Sciatic nerve (tissue), 2 donors: ENCODE data around the gene PRKN. TPM values are rescaled to one million over a fixed set of nuclear protein-coding genes. Genes with fewer than 3 reads are reported as not detected.

ENCODE experiments used
- ATAC-seq: fragments of 200-7000 bp; cut with Tn5 transposase; one replicate; pipeline ENCODE4 v1.9.1; 2020; ENCODE audit warnings: mild to moderate bottlenecking, moderate library complexity
- DNase-seq: peaks from one replicate; pipeline ENCODE4 v3.0.0-alpha.2; 2020; ENCODE audit warnings: low spot score
- intact Hi-C: fragments of 100-400 bp; cut with DNase I; formaldehyde crosslinking; loops from one replicate; pipeline ENCODE4 v1.14.2; 2022
- total RNA-seq: library from RNA; stranded (reverse); fragmentation: NEBNext Ultra II Directional; extraction: Animal tissue kit (Norgen Biotek cat#: 25700); gene quantifications from one replicate; pipeline ENCODE4 v1.2.1, GENCODE V29; 2021
- donor health status: DM: no; HTN: no; CAD: no.
- donor health status: DM: no; HTN: no; CAD: no.

The PRKN gene
- total RNA-seq, 1 donor from 2014 or later = 15.9 TPM

DNA sequence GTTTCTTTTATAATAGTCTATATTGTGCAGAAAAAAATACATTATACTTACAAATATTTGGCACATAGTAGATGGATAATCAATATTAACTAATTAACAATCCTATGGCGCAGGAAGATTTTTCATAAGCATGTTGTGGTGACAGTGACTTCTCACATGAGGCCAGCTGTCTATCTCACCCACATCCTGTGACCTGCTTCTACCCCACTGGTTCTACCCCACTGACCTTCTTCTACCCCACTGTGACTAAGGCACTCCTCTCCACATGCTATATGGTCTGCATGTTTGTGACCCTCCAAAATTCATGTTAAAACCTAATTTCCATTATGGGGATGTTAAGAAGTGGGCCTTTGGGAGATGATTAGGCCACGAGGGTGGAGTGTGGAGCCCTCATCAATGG is 1058.9 kb downstream of the PRKN start:
- ATAC-seq (no peak), DNase-seq (no peak)
- intact Hi-C loops = no loop called here

DNA sequence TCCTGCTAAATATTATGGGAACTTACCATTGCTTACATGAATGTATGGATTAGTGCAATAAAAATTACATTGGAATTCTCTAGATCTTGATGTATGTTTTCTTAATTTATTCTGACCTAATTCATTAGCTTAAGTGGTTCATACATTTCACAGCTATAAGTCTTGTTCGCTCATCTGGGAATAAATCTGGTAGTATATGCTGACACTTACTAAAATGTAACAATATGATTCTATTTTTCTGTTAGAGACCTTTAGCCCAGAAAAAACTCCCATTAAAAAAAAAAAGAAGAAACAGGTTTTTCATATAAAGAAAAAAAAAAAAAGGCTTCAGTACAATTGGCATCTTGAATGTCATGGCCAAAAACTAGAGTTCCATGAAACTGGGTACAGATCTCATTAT is 1059.6 kb downstream of the PRKN start:
- intact Hi-C loops = no loop called here
- no peak for DNase-seq
- no peak for ATAC-seq

DNA sequence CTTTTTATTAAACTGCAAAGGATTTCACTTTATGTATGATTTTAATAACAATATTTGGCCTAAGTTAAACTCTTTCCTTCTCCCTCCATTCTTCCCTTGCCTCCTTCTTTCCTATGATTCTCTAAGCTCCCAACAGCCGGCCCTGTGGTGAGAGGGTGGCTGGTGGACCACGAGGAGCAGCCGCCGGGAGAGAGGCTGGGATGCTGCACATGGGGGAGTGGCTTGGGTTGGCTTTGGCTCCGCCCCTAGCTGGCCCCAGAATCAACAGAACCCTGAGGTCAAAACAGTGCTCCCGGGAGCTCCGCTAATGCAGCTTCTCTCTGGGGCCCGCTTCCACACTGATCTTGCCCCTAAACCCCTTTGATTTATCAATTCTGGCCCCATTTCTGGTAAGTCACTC is 1063.9 kb downstream of the PRKN start:
- ATAC-seq (no peak), DNase-seq (no peak)
- intact Hi-C loops = no loop called here

DNA sequence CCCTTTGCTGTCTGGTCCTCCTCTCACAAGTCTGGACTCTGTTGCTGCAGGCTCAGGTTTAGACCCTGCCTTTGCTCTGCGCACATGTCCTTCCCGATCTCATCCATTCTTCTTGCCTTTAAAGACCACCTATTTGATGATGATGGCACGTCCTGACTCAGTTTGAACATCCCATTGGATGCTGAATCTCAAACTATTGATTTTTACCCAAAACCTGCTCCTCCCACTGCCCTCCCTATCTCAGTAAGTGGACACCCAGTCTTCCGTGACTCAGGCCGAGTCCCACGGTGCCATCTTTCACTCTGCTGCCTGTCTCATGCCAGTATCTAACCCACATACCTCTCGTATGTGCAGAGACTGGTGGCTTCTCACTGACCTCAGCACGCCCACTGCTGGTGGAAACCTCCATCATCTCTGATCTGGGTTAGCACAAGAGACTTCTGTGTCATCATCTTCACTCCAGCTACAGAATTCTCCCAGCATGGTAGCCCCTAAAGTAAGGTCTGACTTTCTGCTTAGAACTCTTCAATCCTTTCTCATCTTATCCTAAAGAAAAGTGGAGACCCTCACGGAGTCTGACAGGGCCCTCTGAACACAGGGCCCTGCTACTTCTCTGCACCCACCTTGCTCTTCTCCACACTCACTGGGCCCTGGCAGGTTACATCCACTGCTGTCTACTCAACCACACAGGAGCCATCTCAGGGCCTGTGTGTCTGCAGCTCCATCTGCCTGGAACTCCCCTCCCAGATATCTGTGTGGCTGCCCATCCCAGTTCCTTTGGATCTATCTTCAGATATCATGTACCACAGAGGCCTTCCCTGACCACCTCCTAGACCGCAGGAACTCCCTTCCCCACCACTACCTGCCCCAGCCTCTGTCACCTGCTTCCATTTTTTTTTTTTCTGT is 1066.6 kb downstream of the PRKN start:
- intact Hi-C loops = no loop called here
- no peak for ATAC-seq
- no peak for DNase-seq

DNA sequence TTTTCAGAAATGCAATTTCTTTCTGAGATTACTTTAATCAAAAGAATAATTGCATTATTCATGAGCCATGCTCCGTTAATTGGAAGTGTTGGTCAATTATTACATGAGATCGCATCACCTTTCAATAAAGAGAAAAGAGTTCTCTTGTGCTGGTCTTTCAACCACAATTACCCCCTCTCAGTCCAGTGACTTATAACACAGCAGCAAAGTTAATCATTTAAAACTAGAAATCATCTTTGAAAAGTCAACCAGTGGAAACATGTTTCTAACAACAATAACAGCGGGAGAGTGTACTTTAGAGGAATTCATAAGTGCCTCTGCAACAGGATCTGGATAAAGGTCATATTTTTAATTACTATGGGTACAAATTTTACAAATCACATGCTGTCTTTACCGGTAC is 1069.4 kb downstream of the PRKN start:
- DNase-seq (no peak), ATAC-seq (no peak)
- intact Hi-C loops = no loop called here

DNA sequence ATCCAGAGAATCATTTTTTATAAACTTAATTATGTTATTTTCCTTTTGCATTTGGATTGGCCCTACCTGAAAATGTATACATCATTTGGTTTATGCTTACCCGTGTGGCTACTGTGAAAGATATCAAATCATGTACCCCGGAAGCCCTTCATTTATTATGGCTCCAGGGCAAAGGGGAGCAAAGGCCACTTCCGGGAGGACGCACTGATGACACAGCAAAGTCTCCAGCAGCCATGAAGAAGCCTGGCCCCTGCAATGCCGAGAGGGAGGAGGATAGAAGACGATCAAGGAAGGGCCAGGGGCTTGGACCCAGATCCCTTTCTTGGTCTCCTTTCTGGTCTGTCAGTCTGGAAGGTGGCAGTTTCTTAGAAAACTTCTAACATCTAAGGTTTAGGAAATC is 1073.4 kb downstream of the PRKN start:
- intact Hi-C loops = no loop called here
- DNase-seq (no peak), ATAC-seq (no peak)

DNA sequence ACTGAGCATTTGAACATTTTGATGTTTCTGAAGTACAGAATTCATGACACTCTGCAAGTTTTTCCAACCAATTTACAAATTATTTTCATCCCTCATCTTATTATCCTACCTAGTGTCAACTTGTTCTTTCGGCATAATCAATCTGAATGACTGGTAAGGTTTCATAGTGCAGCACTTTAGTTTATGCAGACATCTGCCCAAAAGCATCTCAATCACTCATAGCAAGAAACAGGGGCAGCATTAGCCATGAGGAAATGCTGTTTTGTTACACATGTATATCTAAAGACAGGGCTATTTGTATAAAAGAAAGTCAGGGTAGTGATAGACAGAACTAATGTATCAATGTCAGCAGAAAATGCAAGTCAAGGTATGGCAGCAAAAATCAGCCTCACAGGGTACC is 1075.6 kb downstream of the PRKN start:
- ATAC-seq (no peak), DNase-seq (no peak)
- intact Hi-C loops = no loop called here

DNA sequence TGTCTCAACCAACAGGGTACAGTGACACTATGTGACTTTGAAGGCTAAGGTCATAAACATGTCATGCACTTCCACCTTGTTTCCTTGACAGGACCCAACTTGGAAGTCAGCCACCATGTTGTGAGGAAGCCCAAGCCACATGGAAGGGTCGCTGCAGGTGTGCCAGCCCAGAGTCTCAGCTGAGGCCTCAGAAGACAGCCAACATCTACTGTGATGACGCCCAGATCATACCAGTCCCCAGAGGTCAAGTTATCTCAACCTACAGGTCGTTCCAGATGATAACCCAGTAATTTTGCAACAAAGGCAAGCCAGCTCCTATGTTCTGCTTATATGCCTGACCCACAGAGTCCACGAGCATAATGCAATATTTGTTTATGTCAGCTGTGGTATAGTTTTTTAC is 1077.7 kb downstream of the PRKN start:
- ATAC-seq = no peak
- intact Hi-C loops = no loop called here

DNA sequence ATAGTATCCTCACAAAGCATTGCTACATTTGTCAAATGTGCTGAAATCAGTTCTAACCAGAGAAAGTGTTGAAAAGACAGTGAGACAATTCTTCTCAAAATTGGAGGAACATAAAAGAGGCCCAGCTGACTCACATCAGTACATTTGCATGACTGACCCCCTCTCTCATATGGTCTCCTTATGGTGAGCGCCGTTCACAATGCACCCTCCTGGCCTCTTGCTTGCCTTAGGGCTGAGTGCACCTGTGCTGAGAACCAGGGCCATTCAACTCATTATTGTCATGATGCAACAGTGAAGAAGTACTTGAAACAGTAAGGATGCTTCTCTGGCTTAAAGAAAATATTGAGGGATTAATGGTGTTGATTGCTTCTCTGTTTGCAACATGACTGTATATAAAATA is 1078.5 kb downstream of the PRKN start:
- DNase-seq = no peak
- ATAC-seq = no peak
- intact Hi-C loops = no loop called here

More for the DNA sequence above, 1077.7 kb downstream of the PRKN start:
- no peak for DNase-seq

DNA sequence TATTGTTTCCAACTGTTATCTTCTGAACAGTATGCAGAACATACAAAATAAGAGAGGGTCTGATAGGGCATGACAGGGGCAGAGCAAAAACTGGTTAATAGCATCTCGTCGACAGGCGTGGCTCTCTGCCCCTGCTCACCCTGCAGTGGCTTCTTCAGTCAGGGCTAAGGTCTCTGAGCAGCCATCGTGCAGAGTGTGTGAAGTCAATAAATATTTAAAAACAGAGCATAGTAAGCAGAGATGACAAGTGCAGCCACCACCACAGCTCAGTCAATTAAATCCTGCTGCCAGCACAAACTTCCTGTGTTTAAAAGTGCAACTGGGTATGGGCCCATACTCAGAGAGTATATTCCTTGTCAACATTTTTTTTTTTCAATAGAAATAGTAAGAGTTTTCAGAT is 1080.3 kb downstream of the PRKN start:
- ATAC-seq = no peak
- DNase-seq = no peak
- intact Hi-C loops = no loop called here

DNA sequence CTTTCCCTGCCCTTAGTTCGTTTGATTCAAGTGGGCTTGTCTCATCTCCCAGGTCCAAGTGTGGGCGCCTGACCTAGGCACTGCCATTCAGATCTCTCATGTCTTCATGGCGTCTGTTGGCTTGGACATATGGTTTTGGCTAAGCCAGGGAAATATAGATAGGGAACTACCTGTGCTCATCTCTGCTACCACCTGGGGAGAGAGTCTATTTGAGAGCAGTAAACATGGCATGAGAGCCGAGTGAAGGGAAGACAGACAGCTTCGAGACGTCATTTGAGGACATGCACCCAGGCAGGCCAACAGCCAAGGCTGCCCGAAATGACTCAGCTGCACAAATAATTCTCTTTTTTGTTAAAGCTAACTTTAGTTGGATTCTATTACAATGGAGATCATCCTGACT is 1083.0 kb downstream of the PRKN start:
- DNase-seq (no peak), ATAC-seq (no peak)
- intact Hi-C loops = no loop called here

DNA sequence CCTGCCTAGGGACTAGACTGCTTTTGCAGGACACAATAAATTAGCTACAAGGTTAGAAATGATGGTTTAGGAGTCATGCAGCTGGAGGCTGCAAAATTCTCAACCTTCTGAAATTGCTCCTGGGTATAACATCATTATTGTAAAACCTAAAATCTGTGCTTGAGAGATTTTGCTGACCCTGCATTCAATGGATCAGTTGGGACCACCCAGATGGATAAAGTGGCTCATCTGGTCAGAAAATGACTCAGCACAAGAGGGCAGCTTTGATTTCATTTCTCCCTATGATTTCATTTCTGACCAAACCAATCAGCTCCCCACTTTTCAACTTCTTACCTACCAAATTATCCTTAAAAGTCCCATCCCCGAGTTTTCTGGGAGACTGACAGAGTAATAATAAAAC is 1086.4 kb downstream of the PRKN start:
- no peak for DNase-seq
- ATAC-seq = no peak
- intact Hi-C loops = no loop called here

DNA sequence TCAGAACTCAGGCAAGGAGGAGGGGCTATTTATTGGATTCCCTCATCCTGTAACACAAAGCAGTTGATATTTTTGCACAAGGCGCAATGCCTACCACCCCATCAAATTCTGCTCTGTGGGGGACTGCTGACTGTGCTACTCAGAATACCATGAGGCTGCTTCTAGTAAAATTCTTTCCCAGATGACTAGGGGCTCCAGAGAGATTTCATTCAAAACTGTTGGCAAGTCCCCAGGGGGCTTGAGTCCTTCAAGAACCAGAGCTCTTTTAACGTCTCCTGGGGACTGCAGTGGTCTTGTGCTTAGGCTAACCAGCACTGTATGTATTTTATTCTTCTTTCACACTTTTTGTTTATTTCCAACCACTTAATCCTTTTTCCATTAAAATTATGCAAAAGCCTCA is 1087.8 kb downstream of the PRKN start:
- DNase-seq (no peak), ATAC-seq (no peak)
- intact Hi-C loops = no loop called here

DNA sequence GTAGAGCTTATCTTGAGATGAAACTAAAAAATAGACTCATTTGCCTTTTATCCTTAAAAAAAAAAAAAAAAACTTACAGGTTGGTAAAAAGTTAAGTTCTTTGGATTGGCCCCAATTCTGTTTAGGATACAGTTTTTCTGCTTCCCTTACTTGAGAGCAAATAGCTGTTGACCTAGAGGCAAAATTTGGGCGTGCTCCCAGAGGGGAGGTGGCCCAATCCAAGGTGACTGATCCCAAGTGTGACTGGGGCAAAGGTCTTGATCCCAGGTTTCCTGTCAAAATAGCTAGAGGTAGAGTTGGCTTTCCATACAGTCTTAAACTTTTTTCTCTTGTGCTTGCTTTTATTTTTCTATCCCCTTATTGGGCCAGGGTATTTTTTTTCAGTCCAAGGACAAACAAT is 1089.9 kb downstream of the PRKN start:
- intact Hi-C loops = no loop called here

DNA sequence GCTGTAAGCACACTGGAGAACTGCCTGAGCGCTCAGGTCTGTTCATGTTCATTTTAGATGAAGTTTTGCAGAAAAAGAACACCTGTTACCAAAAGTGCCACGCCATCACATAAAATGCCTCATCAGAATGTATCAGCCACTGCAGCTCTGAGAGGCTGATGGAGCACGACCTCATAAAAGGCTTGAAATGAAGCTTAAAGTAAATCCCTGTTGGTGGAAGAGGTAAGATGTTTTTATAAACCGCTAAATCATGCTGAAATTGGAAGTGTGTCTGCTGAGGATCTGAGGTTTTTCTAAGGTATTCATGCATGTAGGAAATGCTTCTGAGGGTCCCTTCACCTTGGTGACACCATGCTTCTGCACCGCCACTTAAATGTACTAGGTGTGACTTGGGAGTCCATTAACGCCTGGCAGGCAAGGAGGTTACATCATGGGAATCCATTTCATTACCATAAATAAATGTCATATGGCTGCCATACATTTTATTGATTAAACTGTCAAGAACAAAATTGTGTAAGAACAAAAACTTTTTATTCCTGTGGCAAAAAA is 1090.6 kb downstream of the PRKN start:
- DNase-seq (no peak), ATAC-seq (no peak)
- intact Hi-C loops = no loop called here

More for the DNA sequence above, 1089.9 kb downstream of the PRKN start:
- no peak for ATAC-seq
- no peak for DNase-seq

DNA sequence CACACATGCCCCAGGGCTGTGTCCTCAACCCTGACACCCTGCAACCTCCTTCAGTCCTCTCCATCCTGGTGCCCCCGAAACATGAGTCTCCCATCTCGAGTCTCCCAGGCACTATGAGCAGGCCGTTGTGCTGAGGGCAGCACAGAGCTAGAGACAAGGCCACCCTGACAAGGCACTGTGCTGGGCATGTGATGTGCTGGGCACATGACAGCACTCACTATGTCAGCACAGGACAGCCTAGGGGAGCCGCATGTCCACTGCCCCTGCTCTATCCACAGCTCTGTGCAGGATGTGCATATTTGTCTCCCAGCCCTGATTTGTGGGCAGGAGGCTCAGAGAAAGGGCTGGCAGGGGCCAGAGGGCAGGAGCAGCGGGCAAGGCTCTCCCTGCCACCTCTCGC is 1091.6 kb downstream of the PRKN start:
- DNase-seq (no peak), ATAC-seq (no peak)
- intact Hi-C loops = no loop called here

DNA sequence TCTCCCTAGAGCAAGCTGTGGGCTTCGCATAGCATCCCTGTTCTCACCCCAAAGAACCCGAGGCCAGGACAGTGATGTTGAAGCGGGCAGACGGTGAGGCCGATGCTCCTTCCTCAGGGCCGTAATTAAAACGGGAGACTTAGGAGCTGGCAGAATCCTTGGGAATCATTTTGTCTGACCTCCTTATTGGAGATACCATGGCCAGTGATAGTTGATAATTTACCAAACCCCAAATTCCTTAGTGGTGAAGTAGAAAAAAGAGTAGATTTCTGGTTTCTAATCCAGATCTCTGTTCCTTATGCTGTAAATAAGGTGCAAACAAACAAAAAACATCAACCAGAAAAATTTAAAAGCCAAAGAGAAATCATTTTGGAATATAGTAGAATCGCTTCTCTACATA is 1092.7 kb downstream of the PRKN start:
- ATAC-seq = no peak
- intact Hi-C loops = no loop called here
- no peak for DNase-seq

DNA sequence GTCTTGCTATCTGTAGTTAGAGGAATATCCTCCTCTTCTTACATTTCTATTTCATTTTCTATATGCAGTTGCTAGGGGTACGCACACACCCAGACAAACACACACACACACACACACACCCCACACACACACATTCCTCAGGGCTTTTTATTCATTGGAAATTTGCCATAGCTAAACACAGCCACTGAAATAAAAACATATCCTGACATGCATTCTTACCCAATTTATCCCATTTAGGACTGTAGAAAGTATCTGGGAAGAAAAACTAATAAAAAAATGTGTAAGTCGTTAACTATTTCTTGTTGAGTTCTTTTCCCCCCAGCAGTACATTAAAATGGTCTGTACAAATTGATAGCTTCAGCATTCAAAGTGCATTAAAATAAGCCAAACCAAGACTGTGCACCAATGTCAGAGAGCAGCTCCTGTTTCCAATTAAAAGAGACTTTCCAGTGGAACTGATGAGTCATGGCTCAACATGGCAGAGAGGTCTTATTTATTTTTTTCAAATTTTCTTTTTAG is 1095.8 kb downstream of the PRKN start:
- ATAC-seq (peak; percentile 83), DNase-seq (no peak)
- intact Hi-C loops = no loop called here

DNA sequence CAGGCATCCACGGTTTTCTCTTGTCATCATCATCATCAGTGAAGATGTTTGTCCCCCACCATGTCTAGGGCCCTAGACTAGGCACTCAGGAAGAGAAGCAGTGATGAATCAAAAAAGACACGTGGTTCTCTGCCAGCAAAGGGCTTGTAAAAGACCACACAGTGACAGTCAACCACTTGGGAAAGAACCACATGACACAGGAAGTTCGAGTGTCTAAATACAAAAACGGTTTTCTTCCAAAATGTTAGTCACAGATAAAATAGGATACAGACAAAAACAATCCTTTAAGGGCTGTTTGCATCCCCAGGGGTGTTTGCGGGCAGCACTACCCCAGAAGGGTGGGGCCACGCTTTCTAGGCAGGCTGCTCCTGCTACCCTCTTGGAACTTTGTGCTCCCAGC is 1096.9 kb downstream of the PRKN start:
- DNase-seq (no peak), ATAC-seq (no peak)
- intact Hi-C loops = no loop called here

DNA sequence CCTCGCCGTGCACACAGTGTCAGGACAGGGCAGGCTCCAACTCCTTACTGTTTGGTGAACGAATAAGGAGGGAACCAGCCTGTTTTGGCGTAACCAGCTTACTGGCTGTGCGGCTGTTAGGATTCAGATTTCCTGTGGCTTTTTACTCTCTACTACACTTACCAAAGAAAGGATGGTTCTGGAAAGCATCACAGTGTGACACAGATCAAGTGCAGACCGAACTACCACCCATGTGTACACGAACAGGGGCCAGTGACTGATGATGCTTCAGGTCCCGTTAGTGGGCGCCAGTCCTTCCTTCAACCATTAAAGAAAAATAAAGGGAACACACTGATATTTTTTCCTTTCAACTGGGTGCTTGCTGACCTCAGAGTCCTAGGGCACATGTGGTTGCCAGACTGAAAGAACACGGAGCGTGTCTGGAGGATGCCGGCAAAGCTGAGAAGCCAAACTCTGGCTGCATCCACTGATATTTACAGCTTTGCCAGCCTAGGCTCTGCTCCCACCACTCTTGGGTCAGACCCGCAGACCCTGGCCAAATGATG is 1101.4 kb downstream of the PRKN start:
- intact Hi-C loops = no loop called here
- ATAC-seq = no peak
- no peak for DNase-seq
